Ishikawa (cell line): Measurements from ENCODE around the gene POU3F1.

ENCODE experiments used
- TAF1 ChIP-seq: IDR thresholded peaks from 2 replicates; pipeline ENCODE4 v1.6.1; 2012; ENCODE audit warnings: low read depth, mild to moderate bottlenecking
- ZBTB7A ChIP-seq: IDR thresholded peaks from 2 replicates; pipeline ENCODE4 v1.6.1; 2012; ENCODE audit warnings: low read depth
- TF ChIP-seq, protein P1 (sequence below): IDR thresholded peaks from 2 replicates; pipeline ENCODE4 v1.6.1; 2012
- TF ChIP-seq, protein P2 (sequence below): IDR thresholded peaks from 2 replicates; pipeline ENCODE4 v1.6.1; 2012; ENCODE audit warnings: low read depth, mild to moderate bottlenecking

DNA sequence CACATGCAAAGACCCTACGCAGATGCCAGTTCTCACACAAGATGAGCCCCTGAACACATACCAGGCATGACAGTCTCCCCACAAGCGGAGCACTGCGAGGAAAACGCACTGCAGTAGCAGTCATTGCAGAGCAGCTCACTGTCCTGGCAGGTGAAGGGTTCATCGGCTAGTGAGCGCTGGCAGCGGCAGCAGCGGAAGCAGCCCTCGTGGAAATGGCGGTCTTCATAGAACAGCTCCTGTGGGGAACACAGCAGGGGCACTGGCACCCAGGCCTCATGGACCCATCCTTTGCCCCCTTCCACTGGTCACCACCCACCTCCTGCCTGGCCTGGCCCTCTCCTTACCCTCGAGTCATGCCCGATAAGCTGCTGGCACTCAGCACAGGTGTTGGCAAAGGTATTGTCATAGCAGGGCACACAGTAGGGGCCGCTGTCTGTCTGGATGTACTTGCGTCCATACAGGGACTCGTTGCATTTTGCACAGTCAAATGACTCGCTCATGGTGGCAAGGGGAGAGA, 47.6 kb downstream of the POU3F1 start:
- TF ChIP-seq, protein P1, sequence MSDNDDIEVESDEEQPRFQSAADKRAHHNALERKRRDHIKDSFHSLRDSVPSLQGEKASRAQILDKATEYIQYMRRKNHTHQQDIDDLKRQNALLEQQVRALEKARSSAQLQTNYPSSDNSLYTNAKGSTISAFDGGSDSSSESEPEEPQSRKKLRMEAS: no peak
- TF ChIP-seq TAF1 (no peak), ZBTB7A (no peak)
- TF ChIP-seq, protein P2, sequence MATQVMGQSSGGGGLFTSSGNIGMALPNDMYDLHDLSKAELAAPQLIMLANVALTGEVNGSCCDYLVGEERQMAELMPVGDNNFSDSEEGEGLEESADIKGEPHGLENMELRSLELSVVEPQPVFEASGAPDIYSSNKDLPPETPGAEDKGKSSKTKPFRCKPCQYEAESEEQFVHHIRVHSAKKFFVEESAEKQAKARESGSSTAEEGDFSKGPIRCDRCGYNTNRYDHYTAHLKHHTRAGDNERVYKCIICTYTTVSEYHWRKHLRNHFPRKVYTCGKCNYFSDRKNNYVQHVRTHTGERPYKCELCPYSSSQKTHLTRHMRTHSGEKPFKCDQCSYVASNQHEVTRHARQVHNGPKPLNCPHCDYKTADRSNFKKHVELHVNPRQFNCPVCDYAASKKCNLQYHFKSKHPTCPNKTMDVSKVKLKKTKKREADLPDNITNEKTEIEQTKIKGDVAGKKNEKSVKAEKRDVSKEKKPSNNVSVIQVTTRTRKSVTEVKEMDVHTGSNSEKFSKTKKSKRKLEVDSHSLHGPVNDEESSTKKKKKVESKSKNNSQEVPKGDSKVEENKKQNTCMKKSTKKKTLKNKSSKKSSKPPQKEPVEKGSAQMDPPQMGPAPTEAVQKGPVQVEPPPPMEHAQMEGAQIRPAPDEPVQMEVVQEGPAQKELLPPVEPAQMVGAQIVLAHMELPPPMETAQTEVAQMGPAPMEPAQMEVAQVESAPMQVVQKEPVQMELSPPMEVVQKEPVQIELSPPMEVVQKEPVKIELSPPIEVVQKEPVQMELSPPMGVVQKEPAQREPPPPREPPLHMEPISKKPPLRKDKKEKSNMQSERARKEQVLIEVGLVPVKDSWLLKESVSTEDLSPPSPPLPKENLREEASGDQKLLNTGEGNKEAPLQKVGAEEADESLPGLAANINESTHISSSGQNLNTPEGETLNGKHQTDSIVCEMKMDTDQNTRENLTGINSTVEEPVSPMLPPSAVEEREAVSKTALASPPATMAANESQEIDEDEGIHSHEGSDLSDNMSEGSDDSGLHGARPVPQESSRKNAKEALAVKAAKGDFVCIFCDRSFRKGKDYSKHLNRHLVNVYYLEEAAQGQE: no peak
